GM19455 (cell line): Measurements from ENCODE around the gene KXD1.
"Not testable (repeated sequence)": the region's sequence is repeated elsewhere in the genome, so short reads cannot be mapped to it uniquely, and the experiment has no call there.

Experiments used
- ATAC-seq: cut with Tn5 transposase; IDR thresholded peaks from one replicate; pipeline ENCODE4 v1.9.1; 2021; ENCODE audit not compliant: unreplicated experiment

The KXD1 gene

GRCh38 chr19:18557411-18558201, at the start of gene KXD1:
KXD1 (plus strand) TSS chr19:18557870; CDS start chr19:18562057, 4,187 bp downstream.
- ATAC-seq, result peak; percentile 80

GRCh38 chr19:18508585-18508984, 49.1 kb upstream of the KXD1 start:
- no peak for ATAC-seq

GRCh38 chr19:18510216-18510615, 47.5 kb upstream of the KXD1 start:
- no peak for ATAC-seq

- no peak for ATAC-seq
These were observed 43.8 kb upstream of the KXD1 start for GRCh38 chr19:18513868-18514267.

GRCh38 chr19:18514800-18515682, 42.6 kb upstream of the KXD1 start:
- ATAC-seq, result no peak

GRCh38 chr19:18515959-18516358, 41.7 kb upstream of the KXD1 start:
- ATAC-seq, result no peak

- ATAC-seq, result no peak
These were observed 40.1 kb upstream of the KXD1 start for GRCh38 chr19:18517606-18518005.

GRCh38 chr19:18518639-18519038, 39.0 kb upstream of the KXD1 start:
- no peak for ATAC-seq

- ATAC-seq, result no peak
These were observed 37.5 kb upstream of the KXD1 start for GRCh38 chr19:18519962-18520847.

- ATAC-seq, result no peak
These were observed 36.6 kb upstream of the KXD1 start for GRCh38 chr19:18520848-18521691.

- peak; percentile 4 for ATAC-seq
These were observed 36.0 kb upstream of the KXD1 start, which contains the start of gene ELL for GRCh38 chr19:18521692-18522123. ELL (minus strand) TSS chr19:18522070; CDS start chr19:18522055, 15 bp downstream.

GRCh38 chr19:18522124-18522861, 35.4 kb upstream of the KXD1 start:
- peak; percentile 87 for ATAC-seq

- not testable (repeated sequence) for ATAC-seq
These were observed 34.7 kb upstream of the KXD1 start for GRCh38 chr19:18522862-18523440.

- no peak for ATAC-seq
These were observed 33.8 kb upstream of the KXD1 start for GRCh38 chr19:18523841-18524240.

GRCh38 chr19:18526316-18526715, 31.4 kb upstream of the KXD1 start:
- ATAC-seq, result no peak

GRCh38 chr19:18529782-18530181, 27.9 kb upstream of the KXD1 start:
- ATAC-seq, result no peak

- no peak for ATAC-seq
These were observed 26.2 kb upstream of the KXD1 start for GRCh38 chr19:18531485-18531884.

GRCh38 chr19:18532168-18532890, 25.3 kb upstream of the KXD1 start:
- ATAC-seq, result no peak
